ENCODE data around the gene EEF2.

Gene EEF2

DNA sequence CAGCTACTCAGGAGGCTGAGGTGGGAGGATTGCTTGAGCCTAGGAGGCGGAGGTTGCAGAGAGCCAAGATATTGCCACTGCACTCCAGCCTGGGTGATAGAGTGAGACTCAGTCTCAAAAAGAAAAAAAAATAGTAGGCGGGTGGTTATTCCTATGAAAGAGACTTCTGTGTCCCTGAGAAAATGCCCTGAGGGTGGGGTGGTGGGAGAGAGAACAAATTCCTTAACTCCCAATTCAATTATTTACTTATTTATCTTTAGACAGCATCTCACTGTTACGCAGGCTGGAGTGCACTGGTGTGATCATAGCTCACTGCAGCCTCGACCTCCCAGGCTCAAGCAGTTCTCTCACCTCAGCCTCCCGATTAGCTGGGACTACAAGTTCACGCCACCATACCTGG lies 10.3 kb upstream of the EEF2 start:
- TF ChIP-seq REST (IDR thresholded peaks at IDR 0.05; ENCODE audit: low read depth), result no peak
- TF ChIP-seq FOXM1 (IDR thresholded peaks at IDR 0.05; ENCODE audit: borderline replicate concordance, low read depth), result no peak
- no peak for TF ChIP-seq CREB1 (IDR thresholded peaks at IDR 0.05; ENCODE audit: low read depth)
- TF ChIP-seq NFIC (IDR thresholded peaks at IDR 0.05), result no peak
- no peak for TF ChIP-seq USF1 (IDR thresholded peaks at IDR 0.05)
- TF ChIP-seq YY1 (IDR thresholded peaks at IDR 0.05; ENCODE audit: low read depth), result no peak
- TF ChIP-seq EGR1 (IDR thresholded peaks at IDR 0.05), result no peak
- no peak for TF ChIP-seq TAF1 (IDR thresholded peaks at IDR 0.05; ENCODE audit: low read depth)
- TF ChIP-seq TCF12 (IDR thresholded peaks at IDR 0.05; ENCODE audit: low read depth), result no peak
- no peak for TF ChIP-seq EP300 (IDR thresholded peaks at IDR 0.05; ENCODE audit: borderline replicate concordance)
- TF ChIP-seq, protein P1, sequence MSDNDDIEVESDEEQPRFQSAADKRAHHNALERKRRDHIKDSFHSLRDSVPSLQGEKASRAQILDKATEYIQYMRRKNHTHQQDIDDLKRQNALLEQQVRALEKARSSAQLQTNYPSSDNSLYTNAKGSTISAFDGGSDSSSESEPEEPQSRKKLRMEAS (IDR thresholded peaks at IDR 0.05), result no peak
- no peak for TF ChIP-seq ZBTB7A (IDR thresholded peaks at IDR 0.05; ENCODE audit: low read depth)
- no peak for TF ChIP-seq TEAD4 (IDR thresholded peaks at IDR 0.05)
- no peak for TF ChIP-seq RAD21 (IDR thresholded peaks at IDR 0.05; ENCODE audit: low read depth)
- no peak for TF ChIP-seq CEBPB (IDR thresholded peaks at IDR 0.05)

GRCh38 chr19:3990815-3991117 lies 5.5 kb upstream of the EEF2 start:
- TF ChIP-seq FOXM1 (IDR thresholded peaks at IDR 0.05; ENCODE audit: borderline replicate concordance, low read depth), result no peak
- no peak for TF ChIP-seq TEAD4 (IDR thresholded peaks at IDR 0.05)
- no peak for TF ChIP-seq TCF12 (IDR thresholded peaks at IDR 0.05; ENCODE audit: low read depth)
- TF ChIP-seq CEBPB (IDR thresholded peaks at IDR 0.05), result no peak
- no peak for TF ChIP-seq EGR1 (IDR thresholded peaks at IDR 0.05)
- no peak for TF ChIP-seq RAD21 (IDR thresholded peaks at IDR 0.05; ENCODE audit: low read depth)
- TF ChIP-seq, protein P1 (IDR thresholded peaks at IDR 0.05), result no peak
- no peak for TF ChIP-seq CREB1 (IDR thresholded peaks at IDR 0.05; ENCODE audit: low read depth)
- TF ChIP-seq EP300 (IDR thresholded peaks at IDR 0.05; ENCODE audit: borderline replicate concordance), result no peak
- no peak for TF ChIP-seq NFIC (IDR thresholded peaks at IDR 0.05)
- no peak for TF ChIP-seq USF1 (IDR thresholded peaks at IDR 0.05)
- TF ChIP-seq REST (IDR thresholded peaks at IDR 0.05; ENCODE audit: low read depth), result no peak
- TF ChIP-seq TAF1 (IDR thresholded peaks at IDR 0.05; ENCODE audit: low read depth), result no peak
- no peak for TF ChIP-seq YY1 (IDR thresholded peaks at IDR 0.05; ENCODE audit: low read depth)
- no peak for TF ChIP-seq ZBTB7A (IDR thresholded peaks at IDR 0.05; ENCODE audit: low read depth)

DNA sequence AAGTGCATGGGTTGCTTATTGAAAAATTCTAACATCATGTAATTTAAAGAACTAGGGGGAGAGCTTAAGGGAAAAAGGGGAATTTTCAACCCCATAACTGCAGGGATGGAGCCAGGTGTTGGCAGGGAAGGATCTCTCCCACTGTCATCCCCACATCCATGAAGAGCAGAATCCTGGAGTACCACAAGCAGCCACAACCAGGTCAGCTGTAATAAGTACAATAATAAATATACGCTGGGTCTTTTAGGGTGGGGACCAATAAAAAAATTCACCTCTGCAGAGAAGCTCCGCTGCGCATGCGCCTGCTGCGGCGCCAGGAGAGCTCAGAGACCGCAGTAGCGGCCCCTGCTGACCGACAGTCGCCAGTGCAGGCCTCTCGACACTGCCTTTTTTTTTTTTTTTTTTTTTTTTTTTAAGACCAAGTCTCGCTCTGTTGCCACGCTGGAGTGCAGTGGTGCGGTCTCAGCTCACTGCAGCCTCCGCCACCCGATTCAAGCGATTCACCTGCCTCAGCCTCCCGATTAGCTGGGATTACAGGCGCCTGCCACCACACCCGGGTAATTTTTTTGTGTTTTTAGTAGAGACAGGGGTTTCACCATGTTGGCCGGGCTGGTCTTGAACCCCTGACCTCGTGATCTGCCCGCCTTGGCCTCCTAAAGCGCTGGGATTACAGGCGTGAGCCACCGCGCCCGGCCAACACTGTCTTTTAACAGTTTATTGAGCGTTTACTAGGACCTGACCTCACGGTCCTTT lies 2.5 kb upstream of the EEF2 start:
- TF ChIP-seq TCF12 (IDR thresholded peaks at IDR 0.05; ENCODE audit: low read depth), result no peak
- peak; percentile 46; the same call in 1 of the 2 replicates for TF ChIP-seq RAD21 (IDR thresholded peaks at IDR 0.05; ENCODE audit: low read depth)

- TF ChIP-seq TAF1 (IDR thresholded peaks at IDR 0.05; ENCODE audit: low read depth), result no peak
- no peak for TF ChIP-seq ZBTB7A (IDR thresholded peaks at IDR 0.05; ENCODE audit: low read depth)
- no peak for TF ChIP-seq CEBPB (IDR thresholded peaks at IDR 0.05)
- no peak for TF ChIP-seq CREB1 (IDR thresholded peaks at IDR 0.05; ENCODE audit: low read depth)
- TF ChIP-seq EGR1 (IDR thresholded peaks at IDR 0.05), result no peak
- TF ChIP-seq TEAD4 (IDR thresholded peaks at IDR 0.05), result 0 out of 2 replicates have a peak, but pooled peaks have one; percentile 38
- TF ChIP-seq REST (IDR thresholded peaks at IDR 0.05; ENCODE audit: low read depth), result no peak
- TF ChIP-seq RAD21 (IDR thresholded peaks at IDR 0.05; ENCODE audit: low read depth), result peak; percentile 54
- peak; percentile 26; the same call in 1 of the 2 replicates for TF ChIP-seq TCF12 (IDR thresholded peaks at IDR 0.05; ENCODE audit: low read depth)
- TF ChIP-seq FOXM1 (IDR thresholded peaks at IDR 0.05; ENCODE audit: borderline replicate concordance, low read depth), result no peak
- TF ChIP-seq NFIC (IDR thresholded peaks at IDR 0.05), result no peak
- TF ChIP-seq USF1 (IDR thresholded peaks at IDR 0.05), result no peak
- TF ChIP-seq, protein P1 (IDR thresholded peaks at IDR 0.05), result 0 out of 2 replicates have a peak, but pooled peaks have one; percentile 25
- no peak for TF ChIP-seq YY1 (IDR thresholded peaks at IDR 0.05; ENCODE audit: low read depth)
- TF ChIP-seq EP300 (IDR thresholded peaks at IDR 0.05; ENCODE audit: borderline replicate concordance), result 0 out of 2 replicates have a peak, but pooled peaks have one; percentile 14
Measured at GRCh38 chr19:3986260-3987041, 1.2 kb upstream of the EEF2 start.

All from Ishikawa (cell line).